HFFc6 (cell line): ENCODE measurements around the gene SIM1. TPM values are rescaled to one million over a fixed set of nuclear protein-coding genes. Genes with fewer than 3 reads are reported as not detected.

ENCODE experiments used
- DNase-seq: peaks from one replicate; pipeline ENCODE4 v3.0.0-alpha.2; 2018
- H3K27ac Mint-ChIP-seq: 2 replicates; pipeline ENCODE4 v1.8.0; 2020; ENCODE audit warnings: mild to moderate bottlenecking, mixed read lengths
- H3K27me3 Mint-ChIP-seq: 2 replicates; pipeline ENCODE4 v1.8.0; 2021; ENCODE audit warnings: mild to moderate bottlenecking, moderate library complexity, mixed read lengths; ENCODE audit not compliant: insufficient read depth
- H3K36me3 Mint-ChIP-seq: 2 replicates; pipeline ENCODE4 v1.8.0; 2021; ENCODE audit warnings: low read depth, mixed read lengths
- H3K4me1 Mint-ChIP-seq: 2 replicates; pipeline ENCODE4 v1.8.0; 2020; ENCODE audit warnings: low read depth, mixed read lengths
- H3K4me3 Mint-ChIP-seq: 2 replicates; pipeline ENCODE4 v1.8.0; 2020; ENCODE audit warnings: mild to moderate bottlenecking, moderate library complexity, mixed read lengths
- H3K9me3 Mint-ChIP-seq: 2 replicates; pipeline ENCODE4 v1.8.0; 2020; ENCODE audit warnings: mild to moderate bottlenecking, mixed read lengths
- CTCF ChIP-seq: fragments of 200-600 bp; sonication (generic); IDR thresholded peaks from 2 replicates; pipeline ENCODE4 v1.5.0; 2021; ENCODE audit warnings: antibody characterized with exemption, mild to moderate bottlenecking
- total RNA-seq, 6 experiments: library from RNA; stranded (reverse); fragmentation: NEBNext Ultra II Directional; extraction: Animal tissue kit (Norgen Biotek cat#: 25700); gene quantifications; 2 replicates in 1 of 6; 3 replicates in 5 of 6; pipeline ENCODE4 v1.2.3, GENCODE V29; 2021

The SIM1 gene
- total RNA-seq, 6 experiments from 2014 or later = 15.4 to 22.0 (median 18.2) TPM

- Mint-ChIP-seq H3K36me3 (peaks cover 29% of the 10 kb centered on the region), H3K4me3 (peak overlapping the region; percentile 96), H3K9me3 (no peaks in the 10 kb centered on the region), H3K27ac (peak overlapping the region; percentile 93), H3K4me1 (peaks cover 19% of the 10 kb centered on the region), H3K27me3 (peaks cover 2% of the 10 kb centered on the region; the same call in 1 of the 2 replicates)
- no peak; the same call in 1 of the 2 replicates for TF ChIP-seq CTCF
- DNase-seq = no peak
Measured at GRCh38 chr6:100465701-100466409, 1.1 kb upstream of the SIM1 start.

- H3K36me3 Mint-ChIP-seq = peaks cover 34% of the 10 kb centered on the region
- no peak for DNase-seq
- H3K4me3 Mint-ChIP-seq = peak overlapping the region; percentile 96
- H3K9me3 Mint-ChIP-seq = no peaks in the 10 kb centered on the region
- peak overlapping the region; percentile 93 for H3K27ac Mint-ChIP-seq
- TF ChIP-seq CTCF = no peak
- H3K4me1 Mint-ChIP-seq = peaks cover 29% of the 10 kb centered on the region
- peaks cover 2% of the 10 kb centered on the region; the same call in 1 of the 2 replicates for H3K27me3 Mint-ChIP-seq
Measured at GRCh38 chr6:100464162-100464851, 414 bp downstream of the SIM1 start.

- Mint-ChIP-seq H3K4me3 (peak overlapping the region; percentile 96), H3K27me3 (peaks cover 2% of the 10 kb centered on the region; the same call in 1 of the 2 replicates), H3K4me1 (peaks cover 35% of the 10 kb centered on the region), H3K9me3 (no peaks in the 10 kb centered on the region), H3K36me3 (peaks cover 40% of the 10 kb centered on the region), H3K27ac (peak overlapping the region; percentile 93)
- no peak for DNase-seq
- TF ChIP-seq CTCF = no peak
Measured at GRCh38 chr6:100463630-100464161, 1.0 kb downstream of the SIM1 start.

GRCh38 chr6:100462706-100463629 is 1.8 kb downstream of the SIM1 start:
- Mint-ChIP-seq H3K9me3 (no peaks in the 10 kb centered on the region), H3K27me3 (peaks cover 2% of the 10 kb centered on the region), H3K36me3 (peaks cover 42% of the 10 kb centered on the region), H3K4me3 (peak overlapping the region; percentile 96), H3K4me1 (peaks cover 43% of the 10 kb centered on the region), H3K27ac (peak overlapping the region; percentile 93)
- DNase-seq = no peak
- no peak for TF ChIP-seq CTCF
